ENCODE data around the gene CPB2.

- no peak for TF ChIP-seq CTCF (optimal IDR thresholded peaks at IDR 0.05 in 1 of 3, IDR thresholded peaks at IDR 0.05 in 1 of 3, conservative IDR thresholded peaks at IDR 0.05 in 1 of 3; ENCODE audit: extremely low read depth in 1 of 3, insufficient read depth in 2 of 3, low read length in 3 of 3)
- no peak for TF ChIP-seq EZH2 (IDR thresholded peaks at IDR 0.05; ENCODE audit: low read length)
Observed at GRCh38 chr13:46071590-46072249, 33.1 kb downstream of the CPB2 start.
